Smooth muscle cell (in vitro differentiated cells): Measurements from ENCODE around the gene UPF2. TPM values are rescaled to one million over a fixed set of nuclear protein-coding genes. Genes with fewer than 3 reads are reported as not detected.

ENCODE experiments used
- DNase-seq: peaks from one replicate; lab custom pipeline; 2025; ENCODE audit not compliant: unreplicated experiment; lab: John Stamatoyannopoulos, UW
- H2AFZ ChIP-seq: fragments of 200-600 bp; sonication (generic); 2 replicates; pipeline ENCODE4 v1.6.0; 2016; ENCODE audit warnings: antibody characterized with exemption, low read depth, mild to moderate bottlenecking
- H3F3A ChIP-seq: fragments of 200-600 bp; sonication (generic); 2 replicates; pipeline ENCODE4 v1.6.0; 2017; ENCODE audit warnings: antibody characterized with exemption, low read depth
- H3K27ac ChIP-seq: fragments of 200-600 bp; sonication (generic); 2 replicates; pipeline ENCODE4 v1.5.1; 2016; ENCODE audit warnings: low read depth, mild to moderate bottlenecking
- H3K27me3 ChIP-seq: fragments of 200-600 bp; sonication (generic); 2 replicates; pipeline ENCODE4 v1.6.1; 2016; ENCODE audit warnings: low read depth, mild to moderate bottlenecking
- H3K36me3 ChIP-seq: fragments of 200-600 bp; sonication (generic); 2 replicates; pipeline ENCODE4 v1.5.1; 2016; ENCODE audit warnings: low read depth
- H3K4me1 ChIP-seq: fragments of 200-600 bp; sonication (generic); 2 replicates; pipeline ENCODE4 v1.5.1; 2016; ENCODE audit warnings: low read depth
- H3K4me2 ChIP-seq: fragments of 200-600 bp; sonication (generic); 2 replicates; pipeline ENCODE4 v1.6.0; 2016; ENCODE audit warnings: mild to moderate bottlenecking
- H3K4me3 ChIP-seq: fragments of 200-600 bp; sonication (generic); 2 replicates; pipeline ENCODE4 v1.5.1; 2016; ENCODE audit warnings: mild to moderate bottlenecking
- H3K79me2 ChIP-seq: fragments of 200-600 bp; sonication (generic); 2 replicates; pipeline ENCODE4 v1.6.0; 2016; ENCODE audit warnings: low read depth, mild to moderate bottlenecking
- H3K9ac ChIP-seq: fragments of 200-600 bp; sonication (generic); 2 replicates; pipeline ENCODE4 v1.6.0; 2016; ENCODE audit warnings: low read depth
- H3K9me3 ChIP-seq: fragments of 200-600 bp; sonication (generic); replicated peaks from 2 replicates; pipeline ENCODE4 v1.5.1; 2016; ENCODE audit warnings: low read depth
- H4K20me1 ChIP-seq: fragments of 200-600 bp; sonication (generic); 2 replicates; pipeline ENCODE4 v1.6.0; 2016; ENCODE audit warnings: low read depth
- WGBS: methylation state at CpG from one replicate; pipeline ENCODE4 v1.1.7; 2016; ENCODE audit warnings: low lambda C conversion rate; 5-methylcytosine and 5-hydroxymethylcytosine counted together
- polyA plus RNA-seq: library from polyadenylated mRNA; unstranded; fragments of >200 nt; fragmentation: Nextera tagmentation; extraction: Ambion mirVana; gene quantifications from 2 replicates; pipeline ENCODE4 v1.2.1, GENCODE V29; 2016
- total RNA-seq: library from RNA; depleted of rRNA; stranded (reverse); fragments of >200 nt; gene quantifications from 2 replicates; pipeline ENCODE4 v1.2.3, GENCODE V29; 2014
- TF ChIP-seq, protein P1 (sequence below): fragments of 200-600 bp; sonication (generic); IDR thresholded peaks from 2 replicates; pipeline ENCODE4 v1.5.1; 2017; ENCODE audit warnings: borderline replicate concordance, mild to moderate bottlenecking, antibody characterized with exemption; ENCODE audit not compliant: insufficient read depth, poor library complexity, severe bottlenecking

The UPF2 gene
- total and polyA plus RNA-seq, 2 experiments from 2014 or later = 9.1 to 13.4 TPM

DNA sequence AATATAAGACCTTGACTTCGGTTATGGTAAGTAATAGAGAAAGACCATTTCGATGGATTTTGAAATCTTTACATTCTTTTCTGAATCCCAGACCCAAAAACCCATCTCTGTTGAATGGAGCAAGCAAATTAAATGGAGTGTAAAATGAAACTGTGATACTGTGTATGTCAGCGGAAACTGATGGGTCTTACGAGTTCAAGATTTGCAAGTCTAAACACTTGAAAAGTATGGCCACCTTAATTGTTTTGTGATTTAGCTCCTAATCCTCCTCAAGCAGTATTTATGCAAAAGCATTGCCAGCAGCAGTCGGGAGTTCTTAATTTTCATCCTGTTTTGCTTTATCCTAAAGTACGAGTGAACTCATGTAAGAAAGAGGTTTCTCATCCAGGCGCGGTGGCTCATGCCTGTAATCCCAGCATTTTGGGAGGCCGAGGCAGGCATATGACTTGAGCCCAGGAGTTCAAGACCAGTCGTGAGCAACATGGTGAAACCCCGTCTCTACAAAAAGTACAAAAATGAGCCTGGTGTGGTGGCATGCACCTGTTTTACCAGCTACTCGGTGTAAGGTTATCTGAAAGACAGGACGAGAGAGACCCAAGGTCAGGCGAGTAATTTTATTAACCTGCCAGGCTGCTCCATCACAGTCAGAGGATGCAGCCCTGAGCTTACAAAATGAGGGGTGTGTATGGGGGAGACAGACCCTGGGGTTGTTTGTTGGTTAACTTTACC, 20.3 kb upstream of the UPF2 start:
- H3K79me2 ChIP-seq = no peaks in the 10 kb centered on the region
- WGBS = 77% methylated on average over 14 of the region's 14 CpGs
- H3K36me3 ChIP-seq = no peaks in the 10 kb centered on the region
- H2AFZ ChIP-seq = no peak overlapping the region
- no peaks in the 10 kb centered on the region for H3K9me3 ChIP-seq
- TF ChIP-seq, protein P1, sequence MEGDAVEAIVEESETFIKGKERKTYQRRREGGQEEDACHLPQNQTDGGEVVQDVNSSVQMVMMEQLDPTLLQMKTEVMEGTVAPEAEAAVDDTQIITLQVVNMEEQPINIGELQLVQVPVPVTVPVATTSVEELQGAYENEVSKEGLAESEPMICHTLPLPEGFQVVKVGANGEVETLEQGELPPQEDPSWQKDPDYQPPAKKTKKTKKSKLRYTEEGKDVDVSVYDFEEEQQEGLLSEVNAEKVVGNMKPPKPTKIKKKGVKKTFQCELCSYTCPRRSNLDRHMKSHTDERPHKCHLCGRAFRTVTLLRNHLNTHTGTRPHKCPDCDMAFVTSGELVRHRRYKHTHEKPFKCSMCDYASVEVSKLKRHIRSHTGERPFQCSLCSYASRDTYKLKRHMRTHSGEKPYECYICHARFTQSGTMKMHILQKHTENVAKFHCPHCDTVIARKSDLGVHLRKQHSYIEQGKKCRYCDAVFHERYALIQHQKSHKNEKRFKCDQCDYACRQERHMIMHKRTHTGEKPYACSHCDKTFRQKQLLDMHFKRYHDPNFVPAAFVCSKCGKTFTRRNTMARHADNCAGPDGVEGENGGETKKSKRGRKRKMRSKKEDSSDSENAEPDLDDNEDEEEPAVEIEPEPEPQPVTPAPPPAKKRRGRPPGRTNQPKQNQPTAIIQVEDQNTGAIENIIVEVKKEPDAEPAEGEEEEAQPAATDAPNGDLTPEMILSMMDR = no peak
- DNase-seq = no peak
- H4K20me1 ChIP-seq = no peaks in the 10 kb centered on the region
- no peak overlapping the region for H3K9ac ChIP-seq
- no peaks in the 10 kb centered on the region for H3F3A ChIP-seq
- no peaks in the 10 kb centered on the region for H3K27me3 ChIP-seq
- H3K4me3 ChIP-seq = no peak overlapping the region
- H3K27ac ChIP-seq = no peak overlapping the region
- H3K4me1 ChIP-seq = no peaks in the 10 kb centered on the region
- H3K4me2 ChIP-seq = no peak overlapping the region

DNA sequence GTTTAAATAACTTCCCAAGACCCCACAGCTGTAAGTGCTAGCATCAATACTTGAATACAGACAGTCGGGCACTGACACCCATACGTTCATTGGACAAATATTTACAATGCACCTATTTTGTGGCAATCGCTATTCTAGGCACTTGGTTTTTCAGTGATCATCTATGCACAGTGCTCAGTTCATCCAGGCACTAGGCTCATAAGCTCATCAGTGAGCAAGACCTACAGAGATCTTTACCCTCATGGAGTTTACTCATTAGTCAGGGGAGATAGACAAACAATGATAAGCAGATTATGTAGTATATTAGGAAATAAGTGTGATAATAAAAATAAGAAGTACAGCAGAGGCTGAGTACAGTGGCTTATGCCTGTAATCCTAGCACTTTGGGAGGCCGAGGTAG, 18.5 kb upstream of the UPF2 start:
- TF ChIP-seq, protein P1 = no peak
- 90% methylated on average over 4 of the region's 4 CpGs for WGBS

DNA sequence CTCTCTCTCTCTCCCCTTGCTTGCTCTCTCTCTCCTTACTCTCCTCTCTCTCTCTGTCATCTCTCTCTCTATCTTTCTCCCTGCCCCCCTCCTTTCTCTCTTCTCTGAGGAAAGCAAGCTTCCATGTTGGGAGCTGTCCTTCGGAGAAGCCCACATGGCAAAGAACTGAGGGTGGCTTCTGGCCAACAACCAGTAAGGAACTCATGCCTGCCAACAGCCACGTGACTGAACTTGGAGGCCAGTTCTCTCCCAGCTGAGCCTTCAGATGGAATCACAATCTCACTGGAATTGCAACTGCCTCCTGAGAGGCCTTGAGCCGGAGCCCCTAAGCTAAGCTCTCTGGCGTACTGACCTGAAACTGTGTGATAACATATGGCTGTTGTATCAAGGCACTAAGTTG, 14.1 kb upstream of the UPF2 start:
- no peaks in the 10 kb centered on the region for H3K36me3 ChIP-seq
- H3F3A ChIP-seq = no peaks in the 10 kb centered on the region
- no peak overlapping the region for H3K9ac ChIP-seq
- 72% methylated on average over 4 of the region's 4 CpGs for WGBS
- no peaks in the 10 kb centered on the region for H4K20me1 ChIP-seq
- no peak for DNase-seq
- H3K79me2 ChIP-seq = no peaks in the 10 kb centered on the region
- H3K27me3 ChIP-seq = no peaks in the 10 kb centered on the region
- TF ChIP-seq, protein P1 = no peak
- no peak overlapping the region for H2AFZ ChIP-seq
- H3K27ac ChIP-seq = no peak overlapping the region
- H3K9me3 ChIP-seq = no peaks in the 10 kb centered on the region
- H3K4me2 ChIP-seq = no peak overlapping the region
- no peaks in the 10 kb centered on the region for H3K4me1 ChIP-seq
- no peak overlapping the region for H3K4me3 ChIP-seq

More for the DNA sequence above, 18.5 kb upstream of the UPF2 start:
- Histone ChIP-seq H3F3A (no peaks in the 10 kb centered on the region), H3K9me3 (no peaks in the 10 kb centered on the region), H3K4me2 (no peak overlapping the region), H3K79me2 (no peaks in the 10 kb centered on the region), H3K27ac (no peak overlapping the region), H3K4me3 (no peak overlapping the region), H3K4me1 (no peaks in the 10 kb centered on the region), H3K27me3 (no peaks in the 10 kb centered on the region), H2AFZ (no peak overlapping the region), H3K9ac (no peak overlapping the region), H4K20me1 (no peaks in the 10 kb centered on the region), H3K36me3 (no peaks in the 10 kb centered on the region)
- DNase-seq = no peak

DNA sequence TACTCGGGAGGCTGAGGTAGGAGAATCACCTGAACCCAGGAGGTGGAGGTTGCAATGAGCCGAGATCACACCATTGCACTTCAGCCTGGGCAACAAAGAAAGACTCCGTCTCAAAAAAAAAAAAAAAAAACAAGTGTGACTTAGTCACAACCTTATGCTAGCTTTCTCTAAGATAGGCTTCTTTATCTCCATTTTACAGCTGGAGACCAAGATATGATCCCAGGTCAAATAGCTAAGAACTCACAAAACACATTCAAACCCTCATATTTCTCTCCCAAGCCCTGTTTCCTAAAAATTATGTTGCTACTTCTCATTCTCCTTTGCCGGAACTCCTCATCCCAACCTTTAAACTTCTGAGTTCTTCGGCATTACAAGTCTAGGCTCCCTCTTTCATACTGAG, 13.1 kb upstream of the UPF2 start:
- no peaks in the 10 kb centered on the region for H3K4me1 ChIP-seq
- no peak overlapping the region for H3K4me2 ChIP-seq
- no peak overlapping the region for H3K9ac ChIP-seq
- H3K27me3 ChIP-seq = no peaks in the 10 kb centered on the region
- H3K27ac ChIP-seq = no peak overlapping the region
- H3F3A ChIP-seq = no peaks in the 10 kb centered on the region
- H2AFZ ChIP-seq = no peak overlapping the region
- H3K4me3 ChIP-seq = no peak overlapping the region
- no peaks in the 10 kb centered on the region for H3K9me3 ChIP-seq
- DNase-seq = no peak
- TF ChIP-seq, protein P1 = no peak
- WGBS = 95% methylated on average over 5 of the region's 5 CpGs
- no peaks in the 10 kb centered on the region for H3K36me3 ChIP-seq
- no peaks in the 10 kb centered on the region for H4K20me1 ChIP-seq
- H3K79me2 ChIP-seq = no peaks in the 10 kb centered on the region
